H1 (cell line): ENCODE measurements around the gene PRKAA1. TPM values are rescaled to one million over a fixed set of nuclear protein-coding genes. Genes with fewer than 3 reads are reported as not detected.

Experiments
- CTCF ChIA-PET: fragments of 300-600 bp; sonication (Branson Sonifier 250); formaldehyde crosslinking; loops from one replicate; lab custom pipeline; 2021; ENCODE audit not compliant: partially characterized antibody; lab: Charles Lee
- POLR2A ChIA-PET: fragments of 300-600 bp; sonication (Branson Sonifier 250); formaldehyde crosslinking; loops from one replicate; lab custom pipeline; 2021; ENCODE audit warnings: inconsistent platforms; ENCODE audit not compliant: partially characterized antibody; lab: Charles Lee
- DNase-seq, 2 experiments: peaks; one replicate each; pipeline versions ENCODE4 v3.0.0 to v3.0.0-alpha.2; 2010 to 2022; ENCODE audit warnings: low spot score in 2 of 2, low read depth in 1 of 2, mixed read lengths in 1 of 2
- FAIRE-seq: peaks from 2 replicates; lab custom pipeline; 2011; peaks lifted over from hg19 to GRCh38; lab: Jason Lieb, UNC
- H2AFZ ChIP-seq: 2 replicates; pipeline ENCODE4 v1.8.1; 2012; ENCODE audit warnings: low read length, inconsistent platforms
- H2AK5ac ChIP-seq: 2 replicates; pipeline ENCODE4 v1.6.1; 2013; ENCODE audit warnings: low read depth, low read length
- H2BK120ac ChIP-seq: replicated peaks from 2 replicates; pipeline ENCODE3; 2013; ENCODE audit warnings: low read depth, low read length, inconsistent platforms
- H2BK12ac ChIP-seq: 2 replicates; pipeline ENCODE4 v1.6.1; 2013; ENCODE audit warnings: low read depth, low read length
- H2BK15ac ChIP-seq: 2 replicates; pipeline ENCODE4 v1.6.1; 2013; ENCODE audit warnings: low read length
- H2BK20ac ChIP-seq: 2 replicates; pipeline ENCODE4 v1.6.1; 2013; ENCODE audit warnings: low read length
- H2BK5ac ChIP-seq: 2 replicates; pipeline ENCODE4 v1.6.1; 2013; ENCODE audit warnings: low read depth, low read length
- H3K14ac ChIP-seq: 2 replicates; pipeline ENCODE4 v1.6.1; 2013; ENCODE audit warnings: inconsistent platforms; ENCODE audit not compliant: insufficient read length
- H3K18ac ChIP-seq: 2 replicates; pipeline ENCODE4 v1.6.1; 2013; ENCODE audit warnings: low read length; ENCODE audit errors: extremely low read depth
- H3K23ac ChIP-seq: 2 replicates; pipeline ENCODE4 v1.6.1; 2013; ENCODE audit warnings: inconsistent platforms; ENCODE audit not compliant: insufficient read length
- H3K23me2 ChIP-seq: 2 replicates; pipeline ENCODE4 v1.6.1; 2013; ENCODE audit warnings: low read depth, low read length
- H3K27ac ChIP-seq: 2 replicates; pipeline ENCODE4 v1.6.1; 2011; ENCODE audit warnings: low read depth, low read length, inconsistent platforms
- H3K27me3 ChIP-seq, 4 experiments: replicated peaks in 1 of 4; 1 replicate in 1 of 4; 2 replicates in 3 of 4; pipeline versions ENCODE4 v1.6.1 to v1.8.1; 2011 to 2013; ENCODE audit warnings: low read length in 3 of 4, mild to moderate bottlenecking in 3 of 4, inconsistent platforms in 2 of 4, mixed read lengths in 2 of 4, moderate library complexity in 1 of 4; ENCODE audit not compliant: control insufficient read depth in 3 of 4, insufficient read depth in 3 of 4; ENCODE audit errors: extremely low read depth in 1 of 4
- H3K36me3 ChIP-seq, 4 experiments: 2 replicates each; pipeline versions ENCODE4 v1.6.1 to v1.8.1; 2011 to 2013; ENCODE audit warnings: mild to moderate bottlenecking in 4 of 4, low read length in 3 of 4, moderate library complexity in 2 of 4, control low read depth in 1 of 4, inconsistent platforms in 1 of 4; ENCODE audit not compliant: insufficient read depth in 4 of 4, control insufficient read depth in 2 of 4
- H3K4ac ChIP-seq: replicated peaks from 2 replicates; pipeline ENCODE3; 2013; ENCODE audit warnings: low read length, low read depth, mixed read lengths, inconsistent platforms; ENCODE audit not compliant: insufficient read length
- H3K4me1 ChIP-seq, 4 experiments: replicated peaks in 1 of 4; 1 replicate in 1 of 4; 2 replicates in 3 of 4; pipeline versions ENCODE4 v1.6.1 to v1.8.1; 2011 to 2013; ENCODE audit warnings: low read length in 3 of 4, inconsistent platforms in 2 of 4, mixed read lengths in 1 of 4; ENCODE audit not compliant: insufficient read depth in 4 of 4, control insufficient read depth in 3 of 4
- H3K4me2 ChIP-seq, 2 experiments: 2 replicates each; pipeline versions ENCODE4 v1.6.1 to v1.8.1; 2011 to 2013; ENCODE audit warnings: low read depth in 2 of 2, low read length in 2 of 2, control low read depth in 1 of 2, inconsistent platforms in 1 of 2, mild to moderate bottlenecking in 1 of 2; ENCODE audit not compliant: insufficient read depth in 1 of 2
- H3K4me3 ChIP-seq, 4 experiments: fragments of 200-600, 300-600 bp in 1 of 4; sonication (generic), shearing (Covaris generic), sonication (Bioruptor Twin) in 1 of 4; 2 replicates each; pipeline versions ENCODE4 v1.5.1 to v1.8.1; 2011 to 2016; ENCODE audit warnings: low read length in 4 of 4, low read depth in 3 of 4, control low read depth in 2 of 4, inconsistent platforms in 2 of 4, mild to moderate bottlenecking in 2 of 4, mixed read lengths in 1 of 4, moderate library complexity in 1 of 4; ENCODE audit not compliant: insufficient read depth in 2 of 4; ENCODE audit errors: extremely low read depth in 1 of 4
- H3K56ac ChIP-seq: replicated peaks from 2 replicates; pipeline ENCODE3; 2013; ENCODE audit warnings: low read depth, mild to moderate bottlenecking, mixed read lengths, low read length, inconsistent platforms; ENCODE audit not compliant: insufficient read length
- H3K79me1 ChIP-seq: 2 replicates; pipeline ENCODE4 v1.6.1; 2013; ENCODE audit warnings: low read depth, low read length, control low read depth
- H3K79me2 ChIP-seq, 2 experiments: 2 replicates each; pipeline versions ENCODE4 v1.6.1 to v1.8.1; 2012 to 2013; ENCODE audit warnings: low read length in 2 of 2, mild to moderate bottlenecking in 2 of 2, inconsistent platforms in 1 of 2; ENCODE audit not compliant: insufficient read depth in 2 of 2, control insufficient read depth in 1 of 2
- H3K9ac ChIP-seq, 4 experiments: replicated peaks in 1 of 4; 1 replicate in 1 of 4; 2 replicates in 3 of 4; pipeline versions ENCODE4 v1.6.1 to v1.8.1; 2011 to 2013; ENCODE audit warnings: low read depth in 3 of 4, low read length in 3 of 4, control low read depth in 2 of 4, mild to moderate bottlenecking in 2 of 4, moderate library complexity in 2 of 4, inconsistent platforms in 1 of 4; ENCODE audit errors: extremely low read depth in 1 of 4
- H3K9me3 ChIP-seq, 2 experiments: 2 replicates each; pipeline versions ENCODE4 v1.6.1 to v1.8.1; 2012 to 2013; ENCODE audit warnings: mild to moderate bottlenecking in 2 of 2, moderate library complexity in 2 of 2, control low read depth in 1 of 2, inconsistent platforms in 1 of 2, low read depth in 1 of 2, low read length in 1 of 2, mixed read lengths in 1 of 2; ENCODE audit not compliant: insufficient read depth in 2 of 2
- H4K20me1 ChIP-seq, 2 experiments: replicated peaks in 1 of 2; 2 replicates each; pipeline versions ENCODE3 to v1.8.1; 2011 to 2013; ENCODE audit warnings: inconsistent platforms in 2 of 2, low read length in 2 of 2, mild to moderate bottlenecking in 1 of 2; ENCODE audit not compliant: insufficient read depth in 2 of 2, control insufficient read depth in 1 of 2
- H4K5ac ChIP-seq: 2 replicates; pipeline ENCODE4 v1.6.1; 2013; ENCODE audit warnings: low read length, low read depth, mixed read lengths, inconsistent platforms; ENCODE audit not compliant: insufficient read length
- H4K8ac ChIP-seq: 2 replicates; pipeline ENCODE4 v1.8.0; 2013; ENCODE audit warnings: mild to moderate bottlenecking, moderate library complexity, low read length, inconsistent platforms; ENCODE audit not compliant: insufficient read depth; ENCODE audit errors: extremely low read depth
- H4K91ac ChIP-seq: replicated peaks from 2 replicates; pipeline ENCODE3; 2013; ENCODE audit warnings: low read length, mixed read lengths, inconsistent platforms; ENCODE audit not compliant: insufficient read length
- BACH1 ChIP-seq: IDR thresholded peaks from 2 replicates; pipeline ENCODE4 v1.6.1; 2012; ENCODE audit warnings: low read length, improper control_type of control experiment
- CBX5 ChIP-seq: fragments of 300-800, 300-1000 bp; sonication (generic); IDR thresholded peaks from 2 replicates; pipeline ENCODE4 v1.7.1; 2016; ENCODE audit warnings: antibody characterized with exemption, low read length, low read depth
- CEBPB ChIP-seq: IDR thresholded peaks from 2 replicates; pipeline ENCODE4 v1.6.1; 2012; ENCODE audit warnings: low read depth, low read length
- CTCF ChIP-seq, 3 experiments: IDR thresholded peaks; 1 replicate in 2 of 3; 2 replicates in 1 of 3; pipeline versions ENCODE4 v1.5.1 to v1.6.1; 2011; ENCODE audit warnings: low read length in 3 of 3, mild to moderate bottlenecking in 3 of 3, inconsistent platforms in 2 of 3, low read depth in 1 of 3, moderate library complexity in 1 of 3; ENCODE audit not compliant: insufficient read depth in 1 of 3; ENCODE audit errors: control extremely low read depth in 1 of 3
- EGR1 ChIP-seq: IDR thresholded peaks from 2 replicates; pipeline ENCODE4 v1.6.1; 2011; ENCODE audit warnings: low read depth, low read length, borderline replicate concordance
- EP300 ChIP-seq, 2 experiments: IDR thresholded peaks; 1 replicate in 1 of 2; 2 replicates in 1 of 2; pipeline ENCODE4 v1.6.1; 2011 to 2012; ENCODE audit warnings: low read depth in 2 of 2, low read length in 2 of 2, mild to moderate bottlenecking in 2 of 2, borderline replicate concordance in 1 of 2, inconsistent platforms in 1 of 2, moderate library complexity in 1 of 2
- GABPA ChIP-seq: IDR thresholded peaks from 2 replicates; pipeline ENCODE4 v1.6.1; 2011; ENCODE audit warnings: mild to moderate bottlenecking, low read length, moderate library complexity, borderline replicate concordance; ENCODE audit not compliant: insufficient read depth
- POLR2A ChIP-seq, 2 experiments: IDR thresholded peaks; 1 replicate in 1 of 2; 2 replicates in 1 of 2; pipeline ENCODE4 v1.6.1; 2011; ENCODE audit warnings: low read depth in 2 of 2, low read length in 2 of 2, mild to moderate bottlenecking in 2 of 2; ENCODE audit errors: control extremely low read depth in 1 of 2
- SIN3A ChIP-seq, 2 experiments: IDR thresholded peaks in 1 of 2; conservative IDR thresholded peaks in 1 of 2; 2 replicates each; pipeline ENCODE4 v1.6.1; 2011 to 2012; ENCODE audit warnings: low read length in 2 of 2, improper control_type of control experiment in 1 of 2, low read depth in 1 of 2, mild to moderate bottlenecking in 1 of 2
- TBP ChIP-seq: IDR thresholded peaks from 2 replicates; pipeline ENCODE4 v1.6.1; 2011; ENCODE audit warnings: low read depth, low read length, improper control_type of control experiment
- TCF12 ChIP-seq: IDR thresholded peaks from 2 replicates; pipeline ENCODE4 v1.6.1; 2011; ENCODE audit warnings: low read depth, mild to moderate bottlenecking, low read length
- TEAD4 ChIP-seq: IDR thresholded peaks from 2 replicates; pipeline ENCODE4 v1.6.1; 2012; ENCODE audit warnings: low read depth, low read length, inconsistent platforms, mixed read lengths
- WGBS, 2 experiments: shearing (Covaris generic) in 1 of 2; methylation state at CpG; one replicate each; pipeline versions ENCODE4 v1.1.6 to v1.1.7; 2013 to 2015; ENCODE audit warnings: low lambda C conversion rate in 2 of 2, mixed read lengths in 2 of 2, inconsistent platforms in 1 of 2, low coverage in 1 of 2, missing lambda C conversion rate in 1 of 2; ENCODE audit not compliant: insufficient replicate concordance in 2 of 2, insufficient coverage in 1 of 2, insufficient read length in 1 of 2; ENCODE audit errors: extremely low coverage in 1 of 2, missing lambda C conversion rate in 1 of 2; 5-methylcytosine and 5-hydroxymethylcytosine counted together
- polyA plus RNA-seq, 7 experiments: library from polyadenylated mRNA; depleted of rRNA in 3 of 7; stranded (reverse) in 5 of 7; unstranded in 2 of 7; fragments of >200 nt in 5 of 7; fragments of 200-250 nt in 2 of 7; gene quantifications; 1 replicate in 5 of 7; 2 replicates in 1 of 7; 4 replicates in 1 of 7; pipeline versions ENCODE4 v1.2.1 to v1.2.3, GENCODE V29; 2011 to 2013; ENCODE audit warnings: missing spikeins in 2 of 7, mixed read lengths in 2 of 7
- total RNA-seq: library from RNA; stranded (reverse); fragmentation: NEBNext Ultra II Directional; extraction: Animal tissue kit (Norgen Biotek cat#: 25700); gene quantifications from 2 replicates; pipeline ENCODE4 v1.2.1, GENCODE V29; 2021

Gene PRKAA1
- total and polyA plus RNA-seq, 2 of the 8 experiments (the other 6 are each of a cell fraction or from before 2014, with no cell fraction given), result 10.4 to 33.1 TPM

GRCh38 chr5:40823459-40823858 lies 25.3 kb upstream of the PRKAA1 start:
- CTCF ChIA-PET, result interaction anchor here (1.0 to 1.1 kb wide), 2 partner anchors 10 to 55 kb away, joined by 3 to 4 read pairs; no protein-coding TSS in a partner anchor
- Histone ChIP-seq H3K9me3 (no peaks in the 10 kb centered on the region), H4K5ac (no peak overlapping the region), H3K23me2 (no peaks in the 10 kb centered on the region), H2BK120ac (no peak overlapping the region), H3K4me3 (no peak overlapping the region), H2BK20ac (no peak overlapping the region), H4K91ac (no peak overlapping the region), H2AK5ac (no peak overlapping the region), H2BK5ac (no peak overlapping the region), H3K9ac (no peak overlapping the region), H3K79me1 (no peaks in the 10 kb centered on the region), H3K23ac (no peak overlapping the region), H3K27me3 (no peaks in the 10 kb centered on the region), H3K14ac (no peak overlapping the region), H4K8ac (no peak overlapping the region), H3K18ac (no peak overlapping the region), H3K27ac (no peak overlapping the region), H3K4ac (no peak overlapping the region), H2BK15ac (no peak overlapping the region), H2AFZ (no peak overlapping the region), H3K4me1 (no peaks in the 10 kb centered on the region), H3K56ac (no peak overlapping the region), H2BK12ac (no peak overlapping the region), H3K36me3 (peaks cover 10 to 27% (median 20%) of the 10 kb centered on the region in 4 experiments), H3K79me2 (no peaks in the 10 kb centered on the region), H3K4me2 (no peak overlapping the region), H4K20me1 (peaks cover 0 to 3% of the 10 kb centered on the region in 2 experiments)
- no peak for FAIRE-seq
- DNase-seq, result no peak
- WGBS, 2 experiments, result 75% methylated on average over 1 of the region's 1 CpG; no CpG with 5 or more reads in 1 of the 2 experiments
- POLR2A ChIA-PET, result interaction anchor here (4.1 to 16.9 kb wide), 5 partner anchors 9 to 25 kb away, joined by 14 to 372 read pairs (median 190); partner anchors contain the start of genes CARD6 and RPL37
- TF ChIP-seq CTCF (IDR thresholded peaks at IDR 0.05; ENCODE audit: control extremely low read depth in 1 of 3, insufficient read depth in 1 of 3, low read depth in 1 of 3, low read length in 3 of 3) (no peak), SIN3A (conservative IDR thresholded peaks at IDR 0.05 in 1 of 2, IDR thresholded peaks at IDR 0.05 in 1 of 2; ENCODE audit: low read depth in 1 of 2, low read length in 2 of 2) (no peak), TBP (no peak), CBX5 (no peak), GABPA (no peak), EP300 (IDR thresholded peaks at IDR 0.05; ENCODE audit: borderline replicate concordance in 1 of 2, low read depth in 2 of 2, low read length in 2 of 2) (no peak), POLR2A (IDR thresholded peaks at IDR 0.05; ENCODE audit: control extremely low read depth in 1 of 2, low read depth in 2 of 2, low read length in 2 of 2) (no peak), EGR1 (no peak), TCF12 (no peak), BACH1 (no peak), TEAD4 (no peak), CEBPB (no peak)
